Measurements from ENCODE around the gene BTRC. TPM values are rescaled to one million over a fixed set of nuclear protein-coding genes. Genes with fewer than 3 reads are reported as not detected.
"Not testable (repeated sequence)": the region's sequence is repeated elsewhere in the genome, so short reads cannot be mapped to it uniquely, and the experiment has no call there.

The BTRC gene
- total RNA-seq, 1 donor from 2014 or later: 7.1 TPM

- DNase-seq (ENCODE audit: low spot score) (no peak), ATAC-seq (no peak)
Observed at GRCh38 chr10:101577121-101577871, 223.3 kb downstream of the BTRC start.

GRCh38 chr10:101578192-101578591 lies 224.2 kb downstream of the BTRC start:
- no peak for ATAC-seq

GRCh38 chr10:101578803-101579515 lies 225.0 kb downstream of the BTRC start:
- ATAC-seq (no peak), DNase-seq (ENCODE audit: low spot score) (no peak)

More at GRCh38 chr10:101578192-101578591, 224.2 kb downstream of the BTRC start:
- DNase-seq (ENCODE audit: low spot score): no peak

GRCh38 chr10:101579516-101579870 lies 225.5 kb downstream of the BTRC start:
- no peak for DNase-seq (ENCODE audit: low spot score)
- no peak for ATAC-seq

GRCh38 chr10:101580486-101581399 lies 226.8 kb downstream of the BTRC start:
- DNase-seq (ENCODE audit: low spot score) (no peak), ATAC-seq (no peak)

GRCh38 chr10:101585841-101586240 lies 231.9 kb downstream of the BTRC start:
- no peak for ATAC-seq
- no peak for DNase-seq (ENCODE audit: low spot score)

- peak; percentile 97 for ATAC-seq
- peak; percentile 96 for DNase-seq (ENCODE audit: low spot score)
Observed at GRCh38 chr10:101587725-101588653, 234.0 kb downstream of the BTRC start, which contains the start of the genes DPCD and POLL. DPCD (plus strand) TSS chr10:101588321; CDS start chr10:101588337, 16 bp downstream. POLL (minus strand) TSS chr10:101588257; CDS start chr10:101587360, 897 bp downstream.

- DNase-seq (ENCODE audit: low spot score) (no peak), ATAC-seq (no peak)
Observed at GRCh38 chr10:101588879-101589278, 234.9 kb downstream of the BTRC start.

- DNase-seq (ENCODE audit: low spot score): not testable (repeated sequence)
- ATAC-seq: peak; percentile 26
Observed at GRCh38 chr10:101593331-101593730, 239.4 kb downstream of the BTRC start.

- ATAC-seq (no peak), DNase-seq (ENCODE audit: low spot score) (no peak)
Observed at GRCh38 chr10:101595591-101596433, 241.8 kb downstream of the BTRC start.

- DNase-seq (ENCODE audit: low spot score) (no peak), ATAC-seq (no peak)
Observed at GRCh38 chr10:101597091-101597900, 243.3 kb downstream of the BTRC start.

GRCh38 chr10:101601541-101601940 lies 247.6 kb downstream of the BTRC start:
- ATAC-seq (no peak), DNase-seq (ENCODE audit: low spot score) (no peak)

GRCh38 chr10:101602761-101603398 lies 248.9 kb downstream of the BTRC start:
- ATAC-seq (peak; percentile 97), DNase-seq (ENCODE audit: low spot score) (peak; percentile 74)

Other genes with a start within 250 kb of the BTRC start
- 1.3 TPM for gene TLX1, start 222.9 kb upstream of the BTRC start, total RNA-seq
- gene LBX1, start 124.7 kb upstream of the BTRC start, total RNA-seq: not detected
- 16.6 TPM for gene POLL, start 234.1 kb downstream of the BTRC start, total RNA-seq
- 3.6 TPM for gene DPCD, start 234.2 kb downstream of the BTRC start, total RNA-seq

Data from left lobe of liver (tissue), 2 donors.